Measurements from ENCODE around the gene CDK19. TPM values are rescaled to one million over a fixed set of nuclear protein-coding genes. Genes with fewer than 3 reads are reported as not detected.

Gene CDK19
- total and polyA plus RNA-seq, 2 of the 13 experiments (the other 11 are each of a cell fraction or from before 2014, with no cell fraction given), result 13.4 to 27.0 TPM

- no peak for TF ChIP-seq ZNF672 (CRISPR knock-in tag; IDR thresholded peaks at IDR 0.05)
- TF ChIP-seq SP2 (CRISPR knock-in tag; IDR thresholded peaks at IDR 0.05), result no peak
- no peak for TF ChIP-seq ARID2 (CRISPR knock-in tag; IDR thresholded peaks at IDR 0.05; ENCODE audit: borderline replicate concordance)
- no peak for TF ChIP-seq ZNF18 (CRISPR knock-in tag; IDR thresholded peaks at IDR 0.05; ENCODE audit: insufficient replicate concordance)
- TF ChIP-seq CHD2 (IDR thresholded peaks at IDR 0.05; ENCODE audit: low read depth, low read length), result no peak
- no peak for TF ChIP-seq ZKSCAN1 (IDR thresholded peaks at IDR 0.05; ENCODE audit: low read length)
- no peak for TF ChIP-seq MTA1 (CRISPR knock-in tag; IDR thresholded peaks at IDR 0.05; ENCODE audit: borderline replicate concordance)
- no peak for TF ChIP-seq CEBPZ (IDR thresholded peaks at IDR 0.05; ENCODE audit: low read length)
- no peak for TF ChIP-seq HDAC6 (IDR thresholded peaks at IDR 0.05; ENCODE audit: low read depth, low read length)
- no peak for TF ChIP-seq TBX3 (IDR thresholded peaks at IDR 0.05; ENCODE audit: borderline replicate concordance)
- TF ChIP-seq BRD4 (CRISPR knock-in tag; IDR thresholded peaks at IDR 0.05), result no peak
- no peak for TF ChIP-seq FOXK2 (IDR thresholded peaks at IDR 0.05)
- no peak for TF ChIP-seq CHD4 (IDR thresholded peaks at IDR 0.05; ENCODE audit: borderline replicate concordance, low read length)
- TF ChIP-seq ZNF761 (CRISPR knock-in tag; conservative IDR thresholded peaks at IDR 0.05), result no peak
- no peak for TF ChIP-seq SRSF1 (optimal IDR thresholded peaks at IDR 0.05; ENCODE audit: low read depth, low read length)
- no peak for TF ChIP-seq POLR2AphosphoS5 (IDR thresholded peaks at IDR 0.05; ENCODE audit: low read depth, low read length)
- no peak for TF ChIP-seq CEBPG (CRISPR knock-in tag; IDR thresholded peaks at IDR 0.05)
- no peak for TF ChIP-seq NCOA5 (CRISPR knock-in tag; IDR thresholded peaks at IDR 0.05)
- no peak for TF ChIP-seq ZNF792 (CRISPR knock-in tag; IDR thresholded peaks at IDR 0.05)
- TF ChIP-seq ZBTB37 (CRISPR knock-in tag; IDR thresholded peaks at IDR 0.05), result no peak
- TF ChIP-seq MAFF (IDR thresholded peaks at IDR 0.05; ENCODE audit: low read depth, low read length), result peak; percentile 37; the same call in 1 of the 2 replicates
- no peak for TF ChIP-seq FUBP1 (CRISPR knock-in tag; IDR thresholded peaks at IDR 0.05; ENCODE audit: borderline replicate concordance)
- TF ChIP-seq MLLT10 (CRISPR knock-in tag; IDR thresholded peaks at IDR 0.05), result no peak
- no peak for TF ChIP-seq RELA (CRISPR knock-in tag; IDR thresholded peaks at IDR 0.05)
- TF ChIP-seq, protein P1, sequence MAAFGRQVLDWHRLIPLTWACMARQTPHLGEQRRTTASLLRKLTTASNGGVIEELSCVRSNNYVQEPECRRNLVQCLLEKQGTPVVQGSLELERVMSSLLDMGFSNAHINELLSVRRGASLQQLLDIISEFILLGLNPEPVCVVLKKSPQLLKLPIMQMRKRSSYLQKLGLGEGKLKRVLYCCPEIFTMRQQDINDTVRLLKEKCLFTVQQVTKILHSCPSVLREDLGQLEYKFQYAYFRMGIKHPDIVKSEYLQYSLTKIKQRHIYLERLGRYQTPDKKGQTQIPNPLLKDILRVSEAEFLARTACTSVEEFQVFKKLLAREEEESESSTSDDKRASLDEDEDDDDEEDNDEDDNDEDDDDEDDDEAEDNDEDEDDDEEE (CRISPR knock-in tag; IDR thresholded peaks at IDR 0.05), result no peak
Measured at GRCh38 chr6:110755411-110755834, 59.8 kb downstream of the CDK19 start (continued).

Data from HepG2 (cell line).